Fibroblast of the aortic adventitia (primary cell): ENCODE data around the gene ADIRF. TPM values are rescaled to one million over a fixed set of nuclear protein-coding genes. Genes with fewer than 3 reads are reported as not detected.
A peak's percentile ranks its signal among the peaks of the same experiment; 100 is the strongest.

Experiments used
- DNase-seq: peaks from one replicate; pipeline ENCODE4 v3.0.0-alpha.2; 2010; ENCODE audit warnings: low read depth
- H3K4me3 ChIP-seq: 2 replicates; pipeline ENCODE4 v1.5.1; 2011; ENCODE audit warnings: low read depth, mild to moderate bottlenecking, control low read depth, low read length, moderate library complexity
- CTCF ChIP-seq: IDR thresholded peaks from 2 replicates; pipeline ENCODE4 v1.5.1; 2011; ENCODE audit warnings: mild to moderate bottlenecking, low read length, control low read depth, inconsistent platforms; ENCODE audit not compliant: insufficient read depth
- total RNA-seq: library from RNA; depleted of rRNA; stranded (reverse); fragments of >200 nt; gene quantifications from 2 replicates; pipeline ENCODE4 v1.2.3, GENCODE V29; 2012; ENCODE audit warnings: low replicate concordance

The ADIRF gene
- total RNA-seq, 1 donor = 37.8 TPM

GRCh38 chr10:86942441-86943315 is 25.6 kb upstream of the ADIRF start:
- no peak for DNase-seq
- TF ChIP-seq CTCF = no peak
- H3K4me3 ChIP-seq = no peak overlapping the region

- no peak overlapping the region for H3K4me3 ChIP-seq
- no peak for TF ChIP-seq CTCF
- DNase-seq = no peak
These were observed 24.8 kb upstream of the ADIRF start for GRCh38 chr10:86943316-86944030.

GRCh38 chr10:86944031-86944419 is 24.3 kb upstream of the ADIRF start:
- no peak for DNase-seq
- no peak for TF ChIP-seq CTCF

GRCh38 chr10:86944471-86944870 is 23.8 kb upstream of the ADIRF start:
- DNase-seq = peak; percentile 28
- no peak overlapping the region for H3K4me3 ChIP-seq
- TF ChIP-seq CTCF = no peak

More at GRCh38 chr10:86944031-86944419, 24.3 kb upstream of the ADIRF start:
- H3K4me3 ChIP-seq = no peak overlapping the region

- no peak for DNase-seq
- no peak overlapping the region for H3K4me3 ChIP-seq
- no peak for TF ChIP-seq CTCF
These were observed 23.4 kb upstream of the ADIRF start for GRCh38 chr10:86944907-86945306.

- peak; percentile 46 for DNase-seq
- peak; percentile 44 for TF ChIP-seq CTCF
These were observed 22.7 kb upstream of the ADIRF start for GRCh38 chr10:86945361-86946212.

More at GRCh38 chr10:86945361-86946212, 22.7 kb upstream of the ADIRF start:
- H3K4me3 ChIP-seq = no peak overlapping the region
